Measurements from ENCODE around the gene DRD1.
A peak's percentile ranks its signal among the peaks of the same experiment; 100 is the strongest.

The DRD1 gene

DNA sequence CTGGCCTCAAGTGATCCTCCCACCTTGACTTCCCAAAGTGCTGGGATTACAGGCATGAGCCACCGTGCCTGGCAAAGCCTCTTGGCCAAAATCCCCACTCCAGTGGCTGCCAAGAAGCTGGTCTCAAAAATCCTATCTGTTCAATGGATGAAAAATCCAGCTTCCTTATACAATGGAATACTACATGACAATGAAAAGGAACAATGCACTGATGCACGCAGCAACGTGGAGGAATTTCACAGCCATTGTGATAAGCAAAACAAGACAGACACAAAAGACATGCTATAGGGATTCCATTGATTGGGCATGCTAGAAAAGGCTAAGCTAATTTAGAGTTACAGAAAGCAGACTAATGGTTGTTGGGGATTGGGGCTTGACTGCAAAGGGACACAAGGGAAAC, 21.3 kb upstream of the DRD1 start:
- H3K9ac ChIP-seq (ENCODE audit: insufficient read length) = no peak overlapping the region
- no peaks in the 10 kb centered on the region for H3K36me3 ChIP-seq (ENCODE audit: insufficient read depth, low read length)
- no peak overlapping the region for H3K27ac ChIP-seq
- no peak overlapping the region for H3K4me3 ChIP-seq
- no peak for DNase-seq (ENCODE audit: low read depth, low spot score)
- no peaks in the 10 kb centered on the region for H3K9me3 ChIP-seq (ENCODE audit: low read depth, low read length)
- TF ChIP-seq EZH2 (IDR thresholded peaks at IDR 0.05) (no peak), FOXP2 (optimal IDR thresholded peaks at IDR 0.05; ENCODE audit: control extremely low read depth, extremely low read length, insufficient read depth) (no peak), POLR2AphosphoS5 (IDR thresholded peaks at IDR 0.05; ENCODE audit: borderline replicate concordance, low read depth, low read length) (no peak)

DNA sequence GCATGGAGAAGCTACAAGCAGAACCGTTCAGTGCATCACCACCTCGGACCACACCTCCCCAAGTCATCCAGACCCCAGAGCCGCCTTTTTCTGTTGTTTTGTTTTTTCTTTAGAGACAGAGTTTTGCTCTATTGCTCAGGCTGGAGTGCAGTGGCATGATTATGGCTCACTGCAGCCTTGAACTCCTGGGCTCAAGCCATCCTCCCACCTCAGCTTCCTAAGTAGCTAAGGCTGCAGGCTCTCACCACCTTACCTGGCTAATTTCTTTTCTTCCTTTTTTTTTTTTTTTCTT, 20.9 kb upstream of the DRD1 start:
- no peak overlapping the region for H3K9ac ChIP-seq (ENCODE audit: insufficient read length)
- no peak overlapping the region for H3K4me3 ChIP-seq
- no peak for TF ChIP-seq FOXP2 (optimal IDR thresholded peaks at IDR 0.05; ENCODE audit: control extremely low read depth, extremely low read length, insufficient read depth)
- TF ChIP-seq EZH2 (IDR thresholded peaks at IDR 0.05) = no peak
- no peak for TF ChIP-seq POLR2AphosphoS5 (IDR thresholded peaks at IDR 0.05; ENCODE audit: borderline replicate concordance, low read depth, low read length)
- H3K36me3 ChIP-seq (ENCODE audit: insufficient read depth, low read length) = no peaks in the 10 kb centered on the region
- no peak overlapping the region for H3K27ac ChIP-seq
- no peak for DNase-seq (ENCODE audit: low read depth, low spot score)
- no peaks in the 10 kb centered on the region for H3K9me3 ChIP-seq (ENCODE audit: low read depth, low read length)

DNA sequence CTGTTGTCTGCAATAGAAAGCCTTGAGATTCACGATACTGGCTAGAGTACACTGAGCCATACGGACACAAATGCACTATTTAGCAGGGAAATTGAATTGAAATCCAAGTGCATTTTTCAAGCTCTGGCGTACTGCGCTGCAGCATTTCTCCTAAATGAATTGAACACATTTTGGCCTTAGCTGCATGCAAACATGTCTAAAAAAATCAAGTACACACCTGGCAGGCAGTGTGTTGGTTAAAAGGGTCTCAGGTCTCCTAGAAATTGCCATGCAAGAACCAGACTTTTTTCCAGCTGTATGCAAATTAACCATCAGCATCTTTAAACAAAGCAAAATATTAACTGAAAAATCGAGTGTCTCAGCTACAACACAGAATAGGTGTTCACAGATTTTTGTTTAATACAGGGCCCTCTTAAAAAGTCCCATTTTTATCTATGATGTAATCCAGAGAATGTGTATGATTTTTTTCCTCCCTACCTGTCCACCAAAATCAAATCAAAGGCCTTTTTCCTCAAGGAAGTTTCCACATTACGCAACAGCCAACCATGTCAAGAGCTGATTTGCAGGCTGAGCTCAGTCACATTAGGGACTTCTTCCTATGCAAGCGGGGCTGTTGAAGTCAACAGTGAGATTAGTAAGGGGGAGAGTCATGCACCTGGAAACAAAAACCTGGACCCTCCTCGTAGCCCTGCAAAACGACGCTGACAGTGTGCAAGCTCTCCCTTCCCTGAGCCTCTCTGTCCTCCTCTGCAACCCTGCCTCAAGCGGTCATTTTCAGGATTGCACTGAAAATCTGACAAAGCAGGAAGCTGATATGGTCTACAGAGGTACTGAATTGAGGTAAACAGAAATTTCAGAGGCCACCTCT, 20.3 kb upstream of the DRD1 start:
- Histone ChIP-seq H3K4me3 (no peak overlapping the region), H3K36me3 (ENCODE audit: insufficient read depth, low read length) (no peaks in the 10 kb centered on the region), H3K9me3 (ENCODE audit: low read depth, low read length) (no peaks in the 10 kb centered on the region), H3K27ac (no peak overlapping the region), H3K9ac (ENCODE audit: insufficient read length) (no peak overlapping the region)
- TF ChIP-seq FOXP2 (optimal IDR thresholded peaks at IDR 0.05; ENCODE audit: control extremely low read depth, extremely low read length, insufficient read depth) (no peak), EZH2 (IDR thresholded peaks at IDR 0.05) (no peak), POLR2AphosphoS5 (IDR thresholded peaks at IDR 0.05; ENCODE audit: borderline replicate concordance, low read depth, low read length) (no peak)
- DNase-seq (ENCODE audit: low read depth, low spot score) = no peak

DNA sequence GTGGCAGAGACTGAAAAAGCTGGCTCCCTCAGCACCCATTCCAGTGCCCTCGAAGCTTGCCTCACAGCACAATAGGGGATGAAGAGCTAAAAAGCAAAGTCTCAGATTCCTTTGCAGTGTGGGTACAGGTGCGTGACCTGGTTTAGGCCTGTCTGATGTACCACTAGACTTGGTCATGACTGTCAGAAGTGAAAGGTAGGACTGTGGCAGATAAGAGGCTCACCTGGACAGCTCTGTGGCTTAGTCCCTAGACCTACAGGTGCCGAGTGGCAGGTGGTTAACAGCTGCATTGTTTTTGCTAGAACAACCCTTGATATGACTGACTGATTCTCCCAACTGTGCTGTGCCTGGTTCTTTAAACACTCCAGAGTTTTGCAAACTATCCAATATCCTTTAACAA, 19.7 kb upstream of the DRD1 start:
- Histone ChIP-seq H3K9me3 (ENCODE audit: low read depth, low read length) (no peaks in the 10 kb centered on the region), H3K27ac (no peak overlapping the region), H3K9ac (ENCODE audit: insufficient read length) (no peak overlapping the region), H3K4me3 (no peak overlapping the region), H3K36me3 (ENCODE audit: insufficient read depth, low read length) (no peaks in the 10 kb centered on the region)
- DNase-seq (ENCODE audit: low read depth, low spot score) = no peak
- TF ChIP-seq FOXP2 (optimal IDR thresholded peaks at IDR 0.05; ENCODE audit: control extremely low read depth, extremely low read length, insufficient read depth) (no peak), POLR2AphosphoS5 (IDR thresholded peaks at IDR 0.05; ENCODE audit: borderline replicate concordance, low read depth, low read length) (no peak), EZH2 (IDR thresholded peaks at IDR 0.05) (no peak)

DNA sequence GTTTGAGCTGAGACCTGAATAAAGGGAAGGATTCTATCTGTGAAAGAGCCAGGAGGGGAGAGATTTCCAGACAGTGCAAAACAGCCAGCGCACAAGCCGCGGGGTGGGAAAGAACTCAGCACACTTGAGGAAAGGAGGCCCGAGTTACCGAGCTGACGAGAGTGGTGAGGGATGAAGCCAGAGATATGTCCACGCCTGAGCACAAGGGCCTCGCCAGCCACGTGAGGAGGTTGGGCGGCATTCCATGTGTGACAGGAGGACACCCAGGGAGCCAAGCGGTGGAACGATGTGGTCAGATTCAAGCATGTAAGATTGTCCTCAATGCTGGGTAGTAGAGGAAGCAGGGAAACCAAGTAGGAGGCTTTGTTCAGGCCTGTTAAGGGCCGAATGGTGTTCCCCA, 17.4 kb upstream of the DRD1 start:
- DNase-seq (ENCODE audit: low read depth, low spot score) = no peak
- Histone ChIP-seq H3K9me3 (ENCODE audit: low read depth, low read length) (no peaks in the 10 kb centered on the region), H3K4me3 (no peak overlapping the region), H3K36me3 (ENCODE audit: insufficient read depth, low read length) (no peaks in the 10 kb centered on the region), H3K27ac (no peak overlapping the region), H3K9ac (ENCODE audit: insufficient read length) (no peak overlapping the region)
- TF ChIP-seq POLR2AphosphoS5 (IDR thresholded peaks at IDR 0.05; ENCODE audit: borderline replicate concordance, low read depth, low read length) (no peak), EZH2 (IDR thresholded peaks at IDR 0.05) (no peak), FOXP2 (optimal IDR thresholded peaks at IDR 0.05; ENCODE audit: control extremely low read depth, extremely low read length, insufficient read depth) (no peak)

DNA sequence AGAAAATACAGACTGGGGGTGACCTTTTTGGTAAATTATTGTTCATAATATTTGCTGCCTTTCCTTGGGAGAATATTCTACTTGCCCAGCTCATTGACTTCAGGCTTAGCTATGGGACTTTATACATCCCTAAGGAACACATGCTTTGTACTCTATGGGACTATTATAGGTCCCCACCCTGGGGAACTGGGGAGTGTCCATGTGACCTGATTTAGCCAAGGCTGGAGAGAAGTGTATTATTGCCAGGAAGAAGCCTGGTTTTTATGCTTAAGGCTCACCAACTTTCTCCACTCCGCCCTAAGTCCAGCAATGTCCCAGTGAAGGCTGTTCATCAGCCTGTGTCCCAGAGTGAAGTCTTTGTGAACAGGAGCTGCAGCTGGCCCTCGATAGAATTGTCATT, 16.6 kb upstream of the DRD1 start:
- TF ChIP-seq POLR2AphosphoS5 (IDR thresholded peaks at IDR 0.05; ENCODE audit: borderline replicate concordance, low read depth, low read length) (no peak), FOXP2 (optimal IDR thresholded peaks at IDR 0.05; ENCODE audit: control extremely low read depth, extremely low read length, insufficient read depth) (no peak), EZH2 (IDR thresholded peaks at IDR 0.05) (no peak)
- DNase-seq (ENCODE audit: low read depth, low spot score) = no peak

DNA sequence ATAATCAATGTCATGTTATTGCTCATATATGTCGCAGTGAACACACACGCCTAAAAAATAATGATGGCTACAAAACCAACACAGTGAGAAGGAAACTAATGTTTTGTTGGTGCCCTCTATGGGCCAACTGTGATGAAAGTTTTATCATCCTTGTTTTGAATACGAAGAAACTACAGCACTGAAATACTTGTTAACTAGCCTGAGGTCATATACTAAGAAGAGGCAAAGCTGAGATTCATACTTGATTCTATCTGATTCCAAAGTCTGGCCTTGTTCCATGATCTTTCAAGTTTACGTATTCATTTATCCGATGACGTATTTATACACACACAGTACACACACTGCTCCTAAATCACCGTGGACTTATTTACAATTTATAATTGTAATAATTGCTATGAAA, 16.1 kb upstream of the DRD1 start:
- Histone ChIP-seq H3K27ac (0 out of 2 replicates have a peak overlapping the region, but pooled peaks have one; percentile 4), H3K4me3 (no peak overlapping the region), H3K9me3 (ENCODE audit: low read depth, low read length) (no peaks in the 10 kb centered on the region), H3K9ac (ENCODE audit: insufficient read length) (no peak overlapping the region), H3K36me3 (ENCODE audit: insufficient read depth, low read length) (no peaks in the 10 kb centered on the region)
- TF ChIP-seq EZH2 (IDR thresholded peaks at IDR 0.05) (no peak), POLR2AphosphoS5 (IDR thresholded peaks at IDR 0.05; ENCODE audit: borderline replicate concordance, low read depth, low read length) (no peak), FOXP2 (optimal IDR thresholded peaks at IDR 0.05; ENCODE audit: control extremely low read depth, extremely low read length, insufficient read depth) (no peak)
- DNase-seq (ENCODE audit: low read depth, low spot score) = peak; percentile 72

More for the DNA sequence above, 16.6 kb upstream of the DRD1 start:
- no peak overlapping the region for H3K4me3 ChIP-seq
- H3K9me3 ChIP-seq (ENCODE audit: low read depth, low read length) = no peaks in the 10 kb centered on the region
- 0 out of 2 replicates have a peak overlapping the region, but pooled peaks have one; percentile 4 for H3K27ac ChIP-seq
- H3K36me3 ChIP-seq (ENCODE audit: insufficient read depth, low read length) = no peaks in the 10 kb centered on the region
- H3K9ac ChIP-seq (ENCODE audit: insufficient read length) = no peak overlapping the region

DNA sequence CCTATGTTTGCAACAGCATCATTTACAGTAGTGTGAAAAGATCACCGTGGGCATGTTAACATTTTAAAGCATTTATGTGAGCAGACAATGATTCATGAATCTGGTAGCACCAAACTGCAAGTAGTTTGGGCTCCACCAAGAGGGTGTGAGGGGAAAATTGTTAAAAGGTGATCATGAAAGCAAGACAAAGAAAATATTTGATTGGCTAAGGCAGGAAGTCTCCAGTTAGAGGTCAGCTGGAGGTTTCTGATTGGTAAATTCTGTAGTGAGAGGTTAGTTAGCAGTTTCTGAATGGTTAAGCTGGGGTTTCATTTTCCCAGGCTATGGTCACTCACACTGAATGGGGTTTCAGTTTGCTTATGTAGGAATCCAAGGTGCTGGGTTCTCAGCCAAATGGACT, 13.5 kb upstream of the DRD1 start:
- TF ChIP-seq FOXP2 (optimal IDR thresholded peaks at IDR 0.05; ENCODE audit: control extremely low read depth, extremely low read length, insufficient read depth) = no peak
- TF ChIP-seq POLR2AphosphoS5 (IDR thresholded peaks at IDR 0.05; ENCODE audit: borderline replicate concordance, low read depth, low read length) = no peak
- TF ChIP-seq EZH2 (IDR thresholded peaks at IDR 0.05) = no peak
- no peak for DNase-seq (ENCODE audit: low read depth, low spot score)

More for the DNA sequence above, 13.5 kb upstream of the DRD1 start:
- H3K9ac ChIP-seq (ENCODE audit: insufficient read length) = no peak overlapping the region
- no peaks in the 10 kb centered on the region for H3K36me3 ChIP-seq (ENCODE audit: insufficient read depth, low read length)
- no peak overlapping the region for H3K4me3 ChIP-seq
- H3K9me3 ChIP-seq (ENCODE audit: low read depth, low read length) = no peaks in the 10 kb centered on the region
- no peak overlapping the region for H3K27ac ChIP-seq

Data from SK-N-MC (cell line).